Daoy (cell line): ENCODE results near the gene ZNF514. TPM values are rescaled to one million over a fixed set of nuclear protein-coding genes. Genes with fewer than 3 reads are reported as not detected.
"Not testable (repeated sequence)": the region's sequence is repeated elsewhere in the genome, so short reads cannot be mapped to it uniquely, and the experiment has no call there.

Source experiments
- DNase-seq: peaks from one replicate; pipeline ENCODE4 v3.0.0-alpha.2; 2015; ENCODE audit warnings: low read depth
- total RNA-seq: library from RNA; depleted of rRNA; stranded (reverse); fragments of >200 nt; shearing (Covaris generic); gene quantifications from 2 replicates; pipeline ENCODE4 v1.2.3, GENCODE V29; 2014; rRNA removed

The ZNF514 gene
- total RNA-seq, 1 experiment from 2014 or later, result 3.1 TPM

DNA sequence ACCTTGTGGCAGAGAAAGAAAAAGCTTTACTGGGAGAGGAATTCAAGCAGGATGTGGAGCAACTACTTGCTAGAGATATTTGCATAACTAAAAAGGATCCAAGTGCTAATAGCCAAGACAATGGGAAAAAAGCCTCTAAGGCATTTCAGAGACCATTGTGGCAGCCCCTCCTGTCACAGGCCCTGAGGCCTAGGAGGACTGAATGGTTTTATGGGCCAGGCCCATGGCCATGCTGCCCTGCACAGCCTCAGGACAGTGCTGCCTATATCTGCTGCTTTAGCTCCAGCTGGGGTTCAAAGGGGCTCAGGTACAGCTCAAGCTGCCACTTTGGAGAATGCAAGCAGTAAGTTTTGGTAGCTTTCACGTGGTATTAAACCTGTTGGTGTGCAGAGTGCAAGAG is 20.9 kb downstream of the ZNF514 start:
- DNase-seq, result no peak

DNA sequence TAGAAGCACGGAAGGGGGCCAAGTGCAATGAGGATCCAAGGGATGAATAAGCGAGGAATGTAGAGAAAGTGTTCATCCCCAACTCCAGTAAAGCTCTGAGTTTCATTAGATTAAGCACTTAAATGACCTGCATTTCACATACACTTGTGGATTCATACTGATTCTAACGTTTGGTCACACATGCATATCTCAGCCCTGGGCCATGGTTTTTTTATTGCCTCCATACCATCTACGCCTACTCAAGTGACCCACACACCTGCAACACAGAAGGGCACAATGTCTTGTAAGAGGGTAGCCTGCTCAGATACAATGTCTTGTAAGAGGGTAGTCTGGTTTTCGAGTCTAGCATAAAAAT is 37.5 kb downstream of the ZNF514 start:
- DNase-seq, result no peak

DNA sequence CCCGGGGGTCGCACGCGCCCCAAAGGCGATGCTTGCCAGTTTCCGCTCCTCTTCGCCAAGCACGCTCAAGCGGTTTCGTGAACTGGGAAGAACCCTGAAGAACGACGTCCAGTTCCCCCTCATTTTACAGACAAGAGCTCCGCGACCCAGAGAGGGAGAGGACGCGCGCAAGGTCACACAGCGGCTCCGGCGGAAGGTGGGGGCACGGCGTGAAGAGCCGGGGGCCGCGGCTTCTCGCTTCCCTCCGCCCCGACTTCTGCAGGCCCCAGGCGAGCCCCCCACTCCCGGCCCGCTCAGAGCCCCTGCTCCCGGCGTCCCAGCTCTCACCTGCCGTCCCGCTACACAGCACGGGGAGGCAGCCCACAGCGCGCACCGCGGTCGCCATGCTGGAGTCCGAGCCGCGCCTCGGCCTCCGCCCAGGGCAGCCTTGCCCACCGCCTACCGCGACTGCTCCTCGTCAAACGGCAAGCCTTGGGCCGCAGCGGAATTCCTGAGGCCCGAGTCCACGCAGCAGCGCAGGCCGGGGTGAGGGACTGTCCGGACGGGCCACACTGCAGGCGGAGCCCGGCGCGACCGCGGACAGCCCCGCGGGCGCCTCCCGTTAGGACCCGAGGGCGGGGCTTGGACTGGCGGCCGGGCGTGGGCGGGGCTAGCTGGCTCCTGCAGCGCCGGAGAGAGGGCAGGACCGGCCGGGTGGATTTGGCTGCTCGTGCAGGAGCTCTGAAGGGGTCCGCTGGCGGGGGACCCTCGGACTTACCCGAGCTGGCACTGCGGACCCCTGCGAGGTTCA is 38.0 kb downstream of the ZNF514 start, which contains the start of gene MRPS5:
Gene MRPS5 (minus strand): TSS at position 402 of the 790 bp plus-strand sequence. CDS start 17 bp downstream, at position 385.
- peak; percentile 82 for DNase-seq

DNA sequence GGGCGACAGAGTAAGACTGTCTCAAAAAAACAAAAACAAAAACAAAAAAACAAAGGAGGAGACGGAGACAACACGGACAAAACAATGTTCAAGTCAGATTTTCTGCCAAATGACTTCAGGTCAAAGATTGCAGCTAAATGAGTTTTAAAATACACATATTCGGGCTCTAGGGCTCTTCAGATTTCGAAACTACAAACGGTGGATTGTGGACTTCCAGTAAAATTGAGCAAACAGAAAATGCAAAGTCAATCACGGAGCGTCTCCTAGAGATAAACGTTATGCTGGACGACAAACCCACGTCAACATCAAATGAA is 38.6 kb downstream of the ZNF514 start:
- DNase-seq, result no peak

DNA sequence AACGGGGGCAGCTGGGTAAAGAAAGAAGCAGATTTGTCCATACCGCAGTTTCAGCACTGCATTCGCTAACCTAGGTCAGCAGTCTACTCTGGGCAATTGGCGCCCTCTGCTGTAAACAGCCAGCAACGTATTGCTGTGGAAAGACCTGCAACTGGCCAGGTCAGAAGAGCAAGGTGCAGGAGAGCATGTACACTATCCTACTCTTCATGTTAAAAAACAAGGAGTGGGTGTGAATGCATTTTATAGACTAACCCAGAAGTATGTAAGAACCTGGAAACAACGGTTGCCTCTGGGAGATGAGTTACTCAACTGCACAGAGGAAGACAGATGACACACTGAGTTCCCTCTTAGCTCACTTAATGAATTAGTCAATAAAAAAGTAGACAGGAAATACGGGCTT is 44.2 kb downstream of the ZNF514 start:
- peak; percentile 58 for DNase-seq

DNA sequence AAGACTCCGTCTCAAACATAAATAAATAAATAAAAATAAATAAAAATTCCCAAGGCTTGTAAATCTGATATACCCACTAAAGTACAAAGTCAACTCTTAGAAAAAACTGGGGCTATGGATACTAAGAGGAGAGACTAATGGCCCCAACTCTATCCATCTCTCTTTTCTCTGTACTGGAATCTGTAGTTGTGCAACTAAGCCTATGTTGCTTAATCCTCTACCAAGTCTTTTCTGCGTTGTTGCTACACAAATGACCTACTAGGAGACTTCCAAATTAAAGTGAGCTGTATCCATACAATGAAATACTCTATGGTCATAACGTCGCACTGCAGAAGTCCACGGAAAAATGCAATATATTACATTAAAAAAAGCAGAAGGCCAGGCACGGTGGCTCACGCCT is 46.2 kb downstream of the ZNF514 start:
- no peak for DNase-seq

DNA sequence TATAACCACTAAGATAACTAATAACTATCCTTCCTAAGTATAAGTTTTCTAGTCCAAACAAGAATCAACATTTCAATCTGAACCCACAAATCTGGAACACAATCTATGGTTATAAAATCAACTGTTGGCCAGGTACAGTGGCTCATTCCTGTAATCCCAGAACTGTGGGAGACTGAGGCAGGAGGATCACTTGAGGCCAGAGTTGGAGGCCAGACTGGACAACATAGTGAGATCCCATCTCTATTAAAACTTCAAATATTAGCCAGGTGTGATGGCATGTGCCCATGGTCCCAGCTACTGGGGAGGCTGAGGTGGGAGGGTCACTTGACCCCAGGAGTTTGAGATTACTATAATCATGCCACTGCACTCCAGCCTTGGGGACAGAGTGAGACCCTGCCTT is 49.3 kb downstream of the ZNF514 start:
- DNase-seq, result no peak

DNA sequence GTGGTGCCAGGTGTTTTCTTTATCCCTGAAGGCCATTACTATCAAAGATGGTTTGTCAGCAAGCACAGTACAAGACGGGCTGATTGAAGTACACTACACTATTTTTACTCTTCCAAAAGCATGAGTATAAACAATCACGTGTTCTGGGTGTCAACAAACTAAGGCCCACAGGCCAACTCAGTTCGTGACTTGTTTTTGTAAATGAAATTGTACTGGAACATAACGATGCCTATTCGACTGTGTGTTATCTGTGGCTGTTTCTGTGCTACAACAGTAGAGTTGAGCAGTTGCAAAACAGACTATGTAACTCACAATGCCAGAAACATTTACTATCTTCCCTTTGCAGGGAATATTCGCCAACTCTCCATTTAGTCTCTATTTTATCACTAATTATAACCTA is 50.4 kb downstream of the ZNF514 start:
- DNase-seq, result no peak

DNA sequence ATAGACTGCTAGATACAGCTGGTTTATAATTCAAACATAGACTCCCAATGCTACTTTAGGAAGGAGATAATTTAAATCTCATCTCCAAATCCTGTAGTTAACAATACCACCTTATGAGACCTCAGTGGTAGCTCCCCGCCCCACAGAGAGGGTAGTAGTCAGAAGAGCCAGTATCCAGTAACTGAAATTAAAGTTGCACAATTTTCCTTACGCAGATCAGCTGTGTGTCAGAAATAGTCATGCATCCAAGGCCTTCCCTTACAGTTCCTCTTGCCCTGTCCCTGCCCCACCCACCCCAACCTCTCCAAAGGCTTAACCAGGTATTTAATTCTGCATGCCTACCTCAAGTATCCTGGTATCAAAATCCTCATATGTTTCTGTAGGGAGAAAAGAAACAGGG is 53.6 kb downstream of the ZNF514 start:
- no peak for DNase-seq

DNA sequence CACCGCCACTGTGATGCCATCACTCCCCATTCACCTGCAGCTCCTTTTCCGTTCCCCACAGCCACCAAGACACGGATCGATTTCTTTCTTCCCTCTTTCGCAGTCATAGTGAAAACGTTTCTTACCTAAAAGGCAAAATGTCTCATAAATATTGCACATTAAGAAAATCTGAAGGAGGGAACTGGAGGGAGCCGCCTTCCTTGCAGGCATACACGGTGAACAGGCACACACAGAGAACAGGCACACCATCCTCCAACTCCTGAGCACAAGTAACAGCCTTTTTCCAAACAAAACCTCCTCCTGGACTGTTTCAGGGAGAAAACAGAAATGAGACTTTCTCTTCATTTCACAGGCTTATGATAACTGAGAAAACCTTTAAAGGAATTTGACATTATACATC is 55.0 kb downstream of the ZNF514 start:
- no peak for DNase-seq

DNA sequence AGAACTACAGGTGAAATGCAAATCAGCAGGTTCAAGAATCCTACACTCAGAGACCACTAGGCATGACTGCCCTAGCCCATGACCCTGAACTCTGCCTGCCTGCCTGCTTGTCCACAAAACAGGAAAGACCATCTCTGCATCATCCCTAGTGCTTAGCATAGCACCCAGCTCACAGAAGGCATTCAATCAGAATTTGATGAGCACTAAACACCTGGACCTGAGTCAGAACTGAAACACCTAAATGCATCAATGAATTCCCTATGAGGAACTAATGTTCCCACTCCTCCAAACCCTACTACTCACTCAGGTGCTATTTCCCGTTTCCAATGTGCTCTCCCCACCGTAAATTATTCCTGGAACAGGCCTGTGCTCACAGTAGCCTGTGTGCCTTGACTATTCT is 59.7 kb downstream of the ZNF514 start:
- no peak for DNase-seq

DNA sequence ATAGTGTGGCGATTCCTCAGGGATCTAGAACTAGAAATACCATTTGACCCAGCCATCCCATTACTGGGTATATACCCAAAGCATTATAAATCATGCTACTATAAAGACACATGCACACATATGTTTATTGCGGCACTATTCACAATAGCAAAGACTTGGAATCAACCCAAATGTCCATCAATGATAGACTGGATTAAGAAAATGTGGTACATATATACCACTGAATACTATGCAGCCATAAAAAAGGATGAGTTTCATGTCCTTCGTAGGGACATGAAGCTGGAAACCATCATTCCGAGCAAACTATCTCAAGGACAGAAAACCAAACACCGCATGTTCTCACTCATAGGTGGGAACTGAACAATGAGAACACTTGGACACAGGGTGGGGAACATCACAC is 61.4 kb downstream of the ZNF514 start:
- DNase-seq, result not testable (repeated sequence)

Other genes starting within 250 kb of the ZNF514 start
- gene MAL, start 134.1 kb downstream of the ZNF514 start, total RNA-seq, result 0.29 and 5.7 TPM in 2 replicates
- 65.4 and 92.5 TPM in 2 replicates for gene MRPS5, start 38.0 kb downstream of the ZNF514 start, total RNA-seq
- 3.4 and 4.3 TPM in 2 replicates for gene ZNF2, start 6.0 kb upstream of the ZNF514 start, total RNA-seq
- gene ZNF892, start 47.7 kb upstream of the ZNF514 start, total RNA-seq, result 1.7 and 5.3 TPM in 2 replicates
- 0.17 TPM in 1 of 2 replicates, not detected in the other for gene PROM2, start 114.6 kb upstream of the ZNF514 start, total RNA-seq
- 2.6 and 5.5 TPM in 2 replicates for gene KCNIP3, start 137.5 kb upstream of the ZNF514 start, total RNA-seq
- gene FAHD2A, start 242.9 kb upstream of the ZNF514 start, total RNA-seq, result 13.4 and 28.5 TPM in 2 replicates